Endothelial cell (in vitro differentiated cells): Measurements from ENCODE around the gene ATXN7. TPM values are rescaled to one million over a fixed set of nuclear protein-coding genes. Genes with fewer than 3 reads are reported as not detected.

ENCODE experiments used
- DNase-seq: peaks from one replicate; pipeline ENCODE4 v3.0.0; 2021; ENCODE audit warnings: low spot score
- H3K27ac Mint-ChIP-seq: one replicate; pipeline ENCODE4 v1.8.0; 2021; ENCODE audit warnings: mixed read lengths, inconsistent platforms; ENCODE audit not compliant: unreplicated experiment
- H3K27me3 Mint-ChIP-seq: one replicate; pipeline ENCODE4 v1.8.0; 2021; ENCODE audit warnings: mild to moderate bottlenecking, moderate library complexity, mixed read lengths, inconsistent platforms; ENCODE audit not compliant: unreplicated experiment
- H3K36me3 Mint-ChIP-seq: one replicate; pipeline ENCODE4 v1.8.0; 2021; ENCODE audit warnings: mild to moderate bottlenecking, low read depth, mixed read lengths, inconsistent platforms; ENCODE audit not compliant: unreplicated experiment
- H3K4me1 Mint-ChIP-seq: one replicate; pipeline ENCODE4 v1.8.0; 2021; ENCODE audit warnings: mild to moderate bottlenecking, mixed read lengths, inconsistent platforms; ENCODE audit not compliant: unreplicated experiment
- H3K4me3 Mint-ChIP-seq: one replicate; pipeline ENCODE4 v1.8.0; 2021; ENCODE audit warnings: mild to moderate bottlenecking, mixed read lengths, inconsistent platforms; ENCODE audit not compliant: unreplicated experiment
- H3K9me3 Mint-ChIP-seq: one replicate; pipeline ENCODE4 v1.8.0; 2021; ENCODE audit warnings: mixed read lengths, inconsistent platforms; ENCODE audit not compliant: unreplicated experiment
- CTCF ChIP-seq: fragments of 200-600 bp; sonication (generic); IDR thresholded peaks from one replicate; pipeline ENCODE4 v1.5.0; 2021; ENCODE audit warnings: antibody characterized with exemption; ENCODE audit not compliant: unreplicated experiment
- total RNA-seq: library from RNA; stranded (reverse); fragmentation: NEBNext Ultra II Directional; extraction: Animal tissue kit (Norgen Biotek cat#: 25700); gene quantifications from one replicate; pipeline ENCODE4 v1.2.1, GENCODE V29; 2021; ENCODE audit not compliant: unreplicated experiment

ATXN7 gene
- total RNA-seq, 1 donor from 2014 or later = 21.0 TPM

GRCh38 chr3:63980019-63980418 is 116.4 kb downstream of the ATXN7 start:
- Mint-ChIP-seq H3K9me3 (no peaks in the 10 kb centered on the region), H3K36me3 (peaks cover 13% of the 10 kb centered on the region), H3K4me3 (no peak overlapping the region), H3K27me3 (no peaks in the 10 kb centered on the region), H3K27ac (no peak overlapping the region), H3K4me1 (no peaks in the 10 kb centered on the region)
- no peak for TF ChIP-seq CTCF
- DNase-seq = no peak

- no peak for TF ChIP-seq CTCF
- no peak overlapping the region for H3K27ac Mint-ChIP-seq
- no peaks in the 10 kb centered on the region for H3K9me3 Mint-ChIP-seq
Measured at GRCh38 chr3:63980830-63981498, 117.3 kb downstream of the ATXN7 start.

GRCh38 chr3:63981980-63982379 is 118.3 kb downstream of the ATXN7 start:
- Mint-ChIP-seq H3K36me3 (peaks cover 21% of the 10 kb centered on the region), H3K4me1 (peaks cover 6% of the 10 kb centered on the region), H3K27me3 (no peaks in the 10 kb centered on the region), H3K4me3 (no peak overlapping the region), H3K27ac (no peak overlapping the region), H3K9me3 (no peaks in the 10 kb centered on the region)
- no peak for DNase-seq
- no peak for TF ChIP-seq CTCF

More at GRCh38 chr3:63980830-63981498, 117.3 kb downstream of the ATXN7 start:
- no peaks in the 10 kb centered on the region for H3K27me3 Mint-ChIP-seq
- H3K36me3 Mint-ChIP-seq = peaks cover 20% of the 10 kb centered on the region
- no peak for DNase-seq
- H3K4me1 Mint-ChIP-seq = peaks cover 6% of the 10 kb centered on the region
- H3K4me3 Mint-ChIP-seq = no peak overlapping the region

- peaks cover 6% of the 10 kb centered on the region for H3K4me1 Mint-ChIP-seq
- H3K27me3 Mint-ChIP-seq = no peaks in the 10 kb centered on the region
- peaks cover 29% of the 10 kb centered on the region for H3K36me3 Mint-ChIP-seq
- no peak overlapping the region for H3K27ac Mint-ChIP-seq
- no peak for TF ChIP-seq CTCF
- H3K4me3 Mint-ChIP-seq = no peak overlapping the region
- no peak for DNase-seq
- no peaks in the 10 kb centered on the region for H3K9me3 Mint-ChIP-seq
Measured at GRCh38 chr3:63984391-63984790, 120.7 kb downstream of the ATXN7 start.

GRCh38 chr3:63986146-63986545 is 122.5 kb downstream of the ATXN7 start:
- no peak for TF ChIP-seq CTCF
- DNase-seq = no peak
- peak overlapping the region; percentile 32 for H3K4me3 Mint-ChIP-seq
- no peaks in the 10 kb centered on the region for H3K27me3 Mint-ChIP-seq
- no peaks in the 10 kb centered on the region for H3K9me3 Mint-ChIP-seq
- no peak overlapping the region for H3K27ac Mint-ChIP-seq
- peaks cover 16% of the 10 kb centered on the region for H3K4me1 Mint-ChIP-seq
- peaks cover 34% of the 10 kb centered on the region for H3K36me3 Mint-ChIP-seq
